Skeletal muscle tissue (tissue), 4 donors: ENCODE results near the gene NDRG2. TPM values are rescaled to one million over a fixed set of nuclear protein-coding genes. Genes with fewer than 3 reads are reported as not detected.

Experiments
- H3K27ac ChIP-seq: one replicate; pipeline ENCODE4 v1.7.0; 2013; ENCODE audit warnings: mild to moderate bottlenecking, low read depth, low read length, inconsistent platforms
- H3K27me3 ChIP-seq, 3 donors: one replicate each; pipeline ENCODE4 v1.7.0; 2013; ENCODE audit warnings: low read length in 3 of 3; ENCODE audit not compliant: control insufficient read depth in 3 of 3, insufficient read depth in 3 of 3
- H3K36me3 ChIP-seq, 3 donors: one replicate each; pipeline ENCODE4 v1.7.0; 2013; ENCODE audit warnings: low read length in 3 of 3; ENCODE audit not compliant: control insufficient read depth in 3 of 3, insufficient read depth in 3 of 3
- H3K4me1 ChIP-seq, 3 donors: one replicate each; pipeline ENCODE4 v1.7.0; 2013; ENCODE audit warnings: low read length in 3 of 3, mild to moderate bottlenecking in 3 of 3; ENCODE audit not compliant: control insufficient read depth in 3 of 3, insufficient read depth in 3 of 3
- H3K4me3 ChIP-seq, 3 donors: one replicate each; pipeline ENCODE4 v1.7.0; 2013; ENCODE audit warnings: low read length in 3 of 3
- H3K9ac ChIP-seq, 3 donors: one replicate each; pipeline ENCODE4 v1.7.0; 2013; ENCODE audit warnings: low read length in 3 of 3, mild to moderate bottlenecking in 3 of 3, moderate library complexity in 2 of 3, low read depth in 1 of 3
- H3K9me3 ChIP-seq, 3 donors: one replicate each; pipeline ENCODE4 v1.7.0; 2013; ENCODE audit warnings: low read length in 3 of 3; ENCODE audit not compliant: control insufficient read depth in 3 of 3
- total RNA-seq: library from RNA; depleted of rRNA; stranded (reverse); fragments of >200 nt; gene quantifications from one replicate; pipeline ENCODE4 v1.2.3, GENCODE V29; 2014
- donor health status: Osteomylitis.

Gene NDRG2
- total RNA-seq, 1 donor from 2014 or later: 162 TPM

DNA sequence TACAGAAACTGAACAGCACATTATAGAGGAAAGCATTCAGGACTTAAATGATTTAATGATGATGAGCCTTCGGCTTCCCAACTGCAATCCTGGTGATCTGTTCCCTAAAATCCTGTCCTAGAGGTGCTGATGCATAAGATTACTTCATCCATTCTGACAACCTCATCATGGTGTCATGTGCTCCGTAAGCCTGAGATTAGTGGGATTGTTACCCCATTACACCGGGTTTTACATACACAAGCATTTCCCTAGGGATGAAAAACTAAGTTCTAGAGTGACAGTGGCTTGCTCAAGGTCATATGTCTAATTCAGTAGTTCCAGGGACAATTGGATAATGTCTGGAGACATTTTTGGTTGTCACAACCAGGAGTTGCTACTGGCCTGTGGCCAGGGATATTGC is 12.3 kb upstream of the NDRG2 start:
- Histone ChIP-seq H3K27ac (peak overlapping the region; percentile 38), H3K4me3 (no peak overlapping the region), H3K4me1 (peaks cover 48 to 66% (median 51%) of the 10 kb centered on the region in 3 donors), H3K27me3 (no peaks in the 10 kb centered on the region), H3K36me3 (no peaks in the 10 kb centered on the region), H3K9ac (no peak overlapping the region), H3K9me3 (no peaks in the 10 kb centered on the region)

- H3K4me3 ChIP-seq: no peak overlapping the region
- no peaks in the 10 kb centered on the region for H3K36me3 ChIP-seq
- no peaks in the 10 kb centered on the region for H3K9me3 ChIP-seq
- peak overlapping the region; percentile 38 for H3K27ac ChIP-seq
- H3K27me3 ChIP-seq: no peaks in the 10 kb centered on the region
- H3K4me1 ChIP-seq: peaks cover 47 to 66% (median 52%) of the 10 kb centered on the region in 3 donors
- no peak overlapping the region for H3K9ac ChIP-seq
Measured at GRCh38 chr14:21036751-21037150, 11.9 kb upstream of the NDRG2 start.

- Histone ChIP-seq H3K4me3 (no peak within 1 kb of the TSS), H3K9ac (no peak within 1 kb of the TSS), H3K27ac (no peak within 1 kb of the TSS), H3K4me1 (peaks cover 39 to 53% (median 53%) of the 10 kb centered on the region in 3 donors), H3K9me3 (no peaks in the 10 kb centered on the region), H3K36me3 (no peaks in the 10 kb centered on the region), H3K27me3 (no peaks in the 10 kb centered on the region)
Measured at GRCh38 chr14:21034707-21035106, 9.8 kb upstream of the NDRG2 start, which contains the start of gene RNASE13. TSS of gene RNASE13 (minus strand) at chr14:21034807. CDS start at chr14:21034288, 519 bp downstream.

DNA sequence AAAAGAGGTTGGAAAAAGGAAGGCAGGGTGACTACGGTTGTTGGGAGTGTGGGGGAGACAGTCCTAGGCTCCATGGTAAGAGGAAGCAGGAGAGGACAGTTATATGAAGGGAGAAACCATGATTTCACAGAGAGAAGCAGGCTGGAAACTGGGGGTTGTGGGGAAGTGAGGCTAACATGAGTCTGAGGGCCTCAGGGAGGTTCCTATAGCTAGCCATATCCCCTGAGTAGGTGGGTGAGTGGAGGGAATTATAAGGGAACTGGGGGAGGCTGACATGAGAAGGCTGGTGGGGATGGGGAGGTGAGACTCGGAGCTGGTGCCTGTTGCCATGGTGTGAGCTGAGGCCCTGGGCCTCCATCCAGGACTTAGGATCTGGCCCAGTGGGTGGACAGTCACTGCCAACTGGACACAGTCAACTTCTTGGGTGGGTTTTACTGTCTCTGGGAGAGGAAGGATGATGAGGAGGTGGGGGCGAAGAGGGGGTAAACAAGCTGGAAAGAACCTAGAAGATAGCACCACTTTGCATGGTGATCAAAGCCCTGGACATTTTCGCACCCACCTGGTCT is 8.4 kb upstream of the NDRG2 start:
- H3K4me3 ChIP-seq: no peak overlapping the region
- peaks cover 25 to 46% (median 42%) of the 10 kb centered on the region in 3 donors for H3K4me1 ChIP-seq
- no peaks in the 10 kb centered on the region for H3K27me3 ChIP-seq
- no peak overlapping the region for H3K27ac ChIP-seq
- no peaks in the 10 kb centered on the region for H3K36me3 ChIP-seq
- H3K9ac ChIP-seq: no peak overlapping the region
- H3K9me3 ChIP-seq: no peaks in the 10 kb centered on the region

DNA sequence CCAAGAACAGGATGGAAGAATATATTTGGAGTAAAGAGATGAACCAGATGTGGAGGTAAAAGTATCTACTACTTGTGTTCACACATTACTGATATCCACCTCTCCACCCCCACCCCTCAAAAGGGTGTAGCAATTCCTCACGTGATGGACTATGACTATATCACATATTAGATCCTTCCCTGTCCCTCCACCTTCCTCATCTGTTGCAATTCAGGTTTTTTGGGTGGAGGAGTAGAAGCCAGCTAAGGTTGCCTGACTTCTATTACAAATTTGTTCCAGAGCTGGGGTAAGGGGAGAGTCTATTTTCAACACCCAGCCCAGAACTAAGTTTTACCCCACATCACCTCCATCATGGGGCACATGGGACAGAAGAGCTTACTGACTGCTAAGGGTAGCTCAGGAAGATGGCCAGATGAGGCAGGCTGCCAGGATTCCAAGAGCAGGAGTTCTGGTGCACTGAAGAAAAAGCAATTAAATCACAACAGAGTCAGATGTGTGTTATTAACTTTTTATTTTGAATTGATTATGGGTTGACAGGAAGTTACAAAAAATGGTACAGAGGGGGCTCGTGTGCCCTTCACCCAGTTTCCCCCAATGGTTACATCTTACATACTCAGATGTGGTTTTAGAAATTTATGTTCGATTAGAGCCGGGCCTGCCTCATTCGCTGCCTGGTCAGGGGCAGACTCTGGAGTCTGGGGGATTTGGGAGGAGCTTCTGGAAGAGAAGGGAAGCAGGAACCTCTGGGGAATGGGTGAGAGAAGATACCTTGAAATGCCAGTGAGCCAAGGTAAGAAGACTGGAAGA is 7.7 kb upstream of the NDRG2 start:
- no peaks in the 10 kb centered on the region for H3K36me3 ChIP-seq
- no peak overlapping the region for H3K27ac ChIP-seq
- no peak overlapping the region for H3K4me3 ChIP-seq
- H3K9me3 ChIP-seq: no peaks in the 10 kb centered on the region
- peaks cover 18 to 41% (median 40%) of the 10 kb centered on the region in 3 donors for H3K4me1 ChIP-seq
- peak overlapping the region in 1 of 3 donors; percentile 9 for H3K9ac ChIP-seq
- H3K27me3 ChIP-seq: no peaks in the 10 kb centered on the region

DNA sequence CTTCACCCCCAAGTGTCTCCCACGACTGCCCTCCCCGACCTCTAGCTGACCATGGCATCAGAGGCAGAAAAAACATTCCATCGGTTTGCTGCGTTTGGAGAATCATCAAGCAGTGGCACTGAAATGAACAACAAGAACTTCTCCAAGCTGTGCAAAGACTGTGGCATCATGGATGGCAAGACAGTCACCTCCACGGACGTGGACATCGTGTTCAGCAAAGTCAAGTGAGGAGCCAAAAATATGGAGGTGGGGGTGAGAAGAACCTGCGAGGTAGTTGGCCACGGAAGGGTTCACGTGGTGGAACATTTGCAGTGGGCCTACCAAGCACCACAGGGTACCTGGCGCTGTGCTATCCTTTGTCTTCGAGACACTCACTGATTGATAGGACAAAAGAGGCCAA is 5.7 kb upstream of the NDRG2 start:
- H3K27ac ChIP-seq: no peak overlapping the region

DNA sequence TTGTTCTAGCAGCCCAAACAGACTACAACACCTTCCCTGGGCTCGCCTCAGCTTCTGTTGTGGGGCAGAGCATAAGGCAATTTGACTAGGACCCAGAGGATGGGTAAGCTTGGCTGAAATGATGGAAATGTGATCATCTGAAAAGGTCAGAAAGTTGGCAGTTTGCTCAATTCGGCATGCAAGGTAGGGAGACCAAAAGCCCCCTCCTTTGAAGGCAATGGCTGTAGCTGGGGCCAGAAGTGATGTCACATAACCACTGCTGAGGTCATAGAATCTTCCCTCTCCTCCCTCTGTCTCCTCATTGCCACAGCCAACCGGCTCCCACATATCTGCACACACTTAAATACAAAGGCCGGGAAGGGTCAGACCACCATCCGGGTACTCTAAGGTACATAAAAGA is 5.1 kb upstream of the NDRG2 start, which contains the start of gene TPPP2:
Gene TPPP2 (plus strand): TSS at position 301 of the 400 bp plus-strand sequence. CDS start 365 bp downstream, outside the sequence.
- no peaks in the 10 kb centered on the region for H3K9me3 ChIP-seq
- H3K4me1 ChIP-seq: peaks cover 25 to 51% (median 48%) of the 10 kb centered on the region in 3 donors
- no peak within 1 kb of the TSS for H3K9ac ChIP-seq
- no peak within 1 kb of the TSS for H3K4me3 ChIP-seq
- H3K36me3 ChIP-seq: no peaks in the 10 kb centered on the region
- no peak within 1 kb of the TSS for H3K27ac ChIP-seq
- H3K27me3 ChIP-seq: no peaks in the 10 kb centered on the region

More for the DNA sequence above, 5.7 kb upstream of the NDRG2 start:
- Histone ChIP-seq H3K4me3 (no peak overlapping the region), H3K4me1 (peaks cover 25 to 51% (median 48%) of the 10 kb centered on the region in 3 donors), H3K9me3 (no peaks in the 10 kb centered on the region), H3K9ac (no peak overlapping the region), H3K36me3 (no peaks in the 10 kb centered on the region), H3K27me3 (no peaks in the 10 kb centered on the region)

GRCh38 chr14:21026988-21027315 is 2.1 kb upstream of the NDRG2 start:
- H3K4me1 ChIP-seq: peaks cover 39 to 53% (median 46%) of the 10 kb centered on the region in 3 donors
- H3K36me3 ChIP-seq: peaks cover 6 to 14% (median 10%) of the 10 kb centered on the region in 3 donors
- no peak overlapping the region for H3K4me3 ChIP-seq
- H3K9ac ChIP-seq: peak overlapping the region; percentile 40 to 76 (median 66)
- H3K27me3 ChIP-seq: no peaks in the 10 kb centered on the region
- H3K9me3 ChIP-seq: no peaks in the 10 kb centered on the region
- H3K27ac ChIP-seq: peak overlapping the region; percentile 98

GRCh38 chr14:21026274-21026987 is 1.6 kb upstream of the NDRG2 start:
- H3K4me3 ChIP-seq: peak overlapping the region; percentile 43 to 63 (median 58)
- H3K27ac ChIP-seq: peak overlapping the region; percentile 98
- no peaks in the 10 kb centered on the region for H3K9me3 ChIP-seq

More at GRCh38 chr14:21026274-21026987, 1.6 kb upstream of the NDRG2 start:
- H3K36me3 ChIP-seq: peaks cover 11 to 20% (median 15%) of the 10 kb centered on the region in 3 donors
- peaks cover 44 to 56% (median 47%) of the 10 kb centered on the region in 3 donors for H3K4me1 ChIP-seq
- H3K27me3 ChIP-seq: no peaks in the 10 kb centered on the region
- H3K9ac ChIP-seq: peak overlapping the region; percentile 62 to 83 (median 81)
